ENCODE data around the gene TEAD1. TPM values are rescaled to one million over a fixed set of nuclear protein-coding genes. Genes with fewer than 3 reads are reported as not detected.

TEAD1 gene
- total RNA-seq, 2 donors from 2014 or later, result 47.9 to 87.0 TPM

GRCh38 chr11:12818333-12819015 is 144.3 kb downstream of the TEAD1 start:
- H3K4me1 ChIP-seq (replicated peaks), result peaks cover 2% of the 10 kb centered on the region
- WGBS, result 95% methylated on average over 4 of the region's 4 CpGs
- intact Hi-C loops (cut with DNase I), result loop anchor here (5.0 to 10.0 kb wide), 2 partner anchors 59 to 214 kb away; no protein-coding TSS in a partner anchor
- no peak for DNase-seq (ENCODE audit: low spot score)
- H3K36me3 ChIP-seq, result no peaks in the 10 kb centered on the region
- TF ChIP-seq, protein P1, sequence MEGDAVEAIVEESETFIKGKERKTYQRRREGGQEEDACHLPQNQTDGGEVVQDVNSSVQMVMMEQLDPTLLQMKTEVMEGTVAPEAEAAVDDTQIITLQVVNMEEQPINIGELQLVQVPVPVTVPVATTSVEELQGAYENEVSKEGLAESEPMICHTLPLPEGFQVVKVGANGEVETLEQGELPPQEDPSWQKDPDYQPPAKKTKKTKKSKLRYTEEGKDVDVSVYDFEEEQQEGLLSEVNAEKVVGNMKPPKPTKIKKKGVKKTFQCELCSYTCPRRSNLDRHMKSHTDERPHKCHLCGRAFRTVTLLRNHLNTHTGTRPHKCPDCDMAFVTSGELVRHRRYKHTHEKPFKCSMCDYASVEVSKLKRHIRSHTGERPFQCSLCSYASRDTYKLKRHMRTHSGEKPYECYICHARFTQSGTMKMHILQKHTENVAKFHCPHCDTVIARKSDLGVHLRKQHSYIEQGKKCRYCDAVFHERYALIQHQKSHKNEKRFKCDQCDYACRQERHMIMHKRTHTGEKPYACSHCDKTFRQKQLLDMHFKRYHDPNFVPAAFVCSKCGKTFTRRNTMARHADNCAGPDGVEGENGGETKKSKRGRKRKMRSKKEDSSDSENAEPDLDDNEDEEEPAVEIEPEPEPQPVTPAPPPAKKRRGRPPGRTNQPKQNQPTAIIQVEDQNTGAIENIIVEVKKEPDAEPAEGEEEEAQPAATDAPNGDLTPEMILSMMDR (IDR thresholded peaks at IDR 0.05), result no peak
- TF ChIP-seq POLR2A (IDR thresholded peaks at IDR 0.05), result no peak
- TF ChIP-seq POLR2AphosphoS5 (IDR thresholded peaks at IDR 0.05), result no peak
- no peak overlapping the region for H3K27ac ChIP-seq
- H3K9me3 ChIP-seq, result no peaks in the 10 kb centered on the region
- no peak overlapping the region for H3K4me3 ChIP-seq
- H3K27me3 ChIP-seq (replicated peaks; ENCODE audit: insufficient read depth), result no peaks in the 10 kb centered on the region

DNA sequence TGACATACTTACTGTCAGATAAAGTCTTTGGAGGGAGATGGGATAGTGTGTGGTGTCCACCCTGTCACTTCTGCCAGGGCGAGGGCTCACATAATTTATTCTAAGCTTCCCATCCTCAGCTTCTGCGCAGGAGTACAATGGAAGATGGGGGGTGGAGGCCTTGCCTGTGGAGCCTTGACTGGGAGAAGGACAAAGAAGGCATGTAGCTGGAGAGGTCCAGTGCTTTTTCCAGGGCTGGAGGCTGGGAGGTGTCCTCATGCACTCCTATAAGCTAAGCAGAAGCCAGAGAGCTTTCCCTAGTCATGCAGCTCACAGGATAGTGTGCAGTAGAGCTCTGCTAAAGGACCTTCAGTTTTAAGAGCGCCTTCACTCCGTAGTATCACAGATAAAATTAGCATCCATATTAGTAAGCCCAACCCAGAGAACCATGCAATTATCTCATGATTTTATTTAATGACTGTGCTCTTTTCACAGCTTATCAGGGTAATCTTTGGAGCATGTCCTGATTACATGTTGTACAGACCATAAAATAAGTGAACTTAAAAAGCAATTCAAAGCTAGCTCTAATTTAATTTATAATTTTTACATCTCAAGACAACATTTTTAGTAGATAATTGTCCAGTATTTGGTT is 148.3 kb downstream of the TEAD1 start:
- no peaks in the 10 kb centered on the region for H3K9me3 ChIP-seq
- H3K27me3 ChIP-seq (replicated peaks; ENCODE audit: insufficient read depth), result no peaks in the 10 kb centered on the region
- H3K4me1 ChIP-seq (replicated peaks), result no peaks in the 10 kb centered on the region
- no peak overlapping the region for H3K27ac ChIP-seq
- DNase-seq (ENCODE audit: low spot score), result no peak
- intact Hi-C loops (cut with DNase I), result no loop called here
- TF ChIP-seq POLR2AphosphoS5 (IDR thresholded peaks at IDR 0.05) (no peak), POLR2A (IDR thresholded peaks at IDR 0.05) (no peak)
- TF ChIP-seq, protein P1 (IDR thresholded peaks at IDR 0.05), result no peak
- 71% methylated on average over 4 of the region's 4 CpGs for WGBS
- H3K36me3 ChIP-seq, result no peaks in the 10 kb centered on the region
- H3K4me3 ChIP-seq, result no peak overlapping the region

GRCh38 chr11:12824281-12825041 is 150.2 kb downstream of the TEAD1 start:
- intact Hi-C loops (cut with DNase I), result no loop called here
- Histone ChIP-seq H3K36me3 (no peaks in the 10 kb centered on the region), H3K4me1 (replicated peaks) (no peaks in the 10 kb centered on the region), H3K27ac (peak overlapping the region in 1 of 2 donors; percentile 4), H3K9me3 (no peaks in the 10 kb centered on the region), H3K4me3 (no peak overlapping the region), H3K27me3 (replicated peaks; ENCODE audit: insufficient read depth) (no peaks in the 10 kb centered on the region)
- TF ChIP-seq, protein P1 (IDR thresholded peaks at IDR 0.05), result no peak
- TF ChIP-seq POLR2A (IDR thresholded peaks at IDR 0.05) (no peak), POLR2AphosphoS5 (IDR thresholded peaks at IDR 0.05) (no peak)
- 41% methylated on average over 10 of the region's 10 CpGs for WGBS
- no peak for DNase-seq (ENCODE audit: low spot score)

- no peaks in the 10 kb centered on the region for H3K9me3 ChIP-seq
- TF ChIP-seq POLR2A (IDR thresholded peaks at IDR 0.05) (no peak), POLR2AphosphoS5 (IDR thresholded peaks at IDR 0.05) (no peak)
- TF ChIP-seq, protein P1 (IDR thresholded peaks at IDR 0.05), result no peak
- H3K4me3 ChIP-seq, result no peak overlapping the region
- intact Hi-C loops (cut with DNase I), result no loop called here
- 88% methylated on average over 2 of the region's 2 CpGs for WGBS
- no peaks in the 10 kb centered on the region for H3K27me3 ChIP-seq (replicated peaks; ENCODE audit: insufficient read depth)
- no peak for DNase-seq (ENCODE audit: low spot score)
- no peaks in the 10 kb centered on the region for H3K4me1 ChIP-seq (replicated peaks)
- no peak overlapping the region for H3K27ac ChIP-seq
- H3K36me3 ChIP-seq, result no peaks in the 10 kb centered on the region
Measured at GRCh38 chr11:12826441-12826840, 152.2 kb downstream of the TEAD1 start.
